CD14-positive monocyte (primary cell): ENCODE measurements around the gene CD300A. TPM values are rescaled to one million over a fixed set of nuclear protein-coding genes. Genes with fewer than 3 reads are reported as not detected.
A peak's percentile ranks its signal among the peaks of the same experiment; 100 is the strongest.

Experiments
- DNase-seq, 3 donors: peaks; one replicate each; pipeline ENCODE4 v3.0.0-alpha.2; 2011 to 2022
- H2AFZ ChIP-seq: 2 replicates; pipeline ENCODE4 v1.6.0; 2012; ENCODE audit warnings: mild to moderate bottlenecking, low read depth, low read length, inconsistent platforms; ENCODE audit not compliant: insufficient read depth, poor library complexity, severe bottlenecking
- H3K27ac ChIP-seq, 2 donors: 1 replicate in 1 of 2; 2 replicates in 1 of 2; pipeline ENCODE4 v1.5.1; 2012 to 2013; ENCODE audit warnings: low read length in 2 of 2, control low read depth in 1 of 2, inconsistent platforms in 1 of 2, low read depth in 1 of 2, mild to moderate bottlenecking in 1 of 2
- H3K27me3 ChIP-seq, 2 donors: one replicate each; pipeline versions ENCODE4 v1.6.0 to v1.6.1; 2011 to 2013; ENCODE audit warnings: low read length in 2 of 2; ENCODE audit not compliant: control insufficient read depth in 2 of 2, insufficient read depth in 2 of 2
- H3K36me3 ChIP-seq, 2 donors: replicated peaks in 1 of 2; 1 replicate in 1 of 2; 2 replicates in 1 of 2; pipeline versions ENCODE4 v1.5.1 to v1.6.1; 2012 to 2013; ENCODE audit warnings: low read length in 2 of 2, control low read depth in 1 of 2, inconsistent platforms in 1 of 2, mild to moderate bottlenecking in 1 of 2; ENCODE audit not compliant: insufficient read depth in 2 of 2, control insufficient read depth in 1 of 2
- H3K4me1 ChIP-seq, 2 donors: 1 replicate in 1 of 2; 2 replicates in 1 of 2; pipeline versions ENCODE4 v1.5.1 to v1.6.1; 2012 to 2013; ENCODE audit warnings: low read length in 2 of 2, control low read depth in 1 of 2, inconsistent platforms in 1 of 2, mild to moderate bottlenecking in 1 of 2, moderate library complexity in 1 of 2; ENCODE audit not compliant: insufficient read depth in 2 of 2, control insufficient read depth in 1 of 2
- H3K4me2 ChIP-seq: replicated peaks from 2 replicates; pipeline ENCODE3; 2012; ENCODE audit warnings: low read length, moderate library complexity, mild to moderate bottlenecking; ENCODE audit not compliant: poor library complexity, severe bottlenecking; ENCODE audit errors: extremely low read depth
- H3K4me3 ChIP-seq, 3 experiments: fragments of 200-600 bp in 1 of 3; sonication (generic) in 1 of 3; replicated peaks in 1 of 3; 1 replicate in 2 of 3; 2 replicates in 1 of 3; pipeline ENCODE4 v1.5.1; 2011 to 2013; ENCODE audit warnings: low read length in 3 of 3, mild to moderate bottlenecking in 3 of 3, control low read depth in 2 of 3, low read depth in 2 of 3, inconsistent platforms in 1 of 3, moderate library complexity in 1 of 3
- H3K79me2 ChIP-seq: 2 replicates; pipeline ENCODE4 v1.6.0; 2012; ENCODE audit warnings: mild to moderate bottlenecking, control low read depth, inconsistent platforms, low read length, moderate library complexity; ENCODE audit not compliant: insufficient read depth
- H3K9ac ChIP-seq: 2 replicates; pipeline ENCODE4 v1.6.0; 2017; ENCODE audit warnings: low read length, mild to moderate bottlenecking; ENCODE audit not compliant: insufficient read depth, poor library complexity, severe bottlenecking
- H3K9me3 ChIP-seq, 2 donors: replicated peaks in 1 of 2; 1 replicate in 1 of 2; 2 replicates in 1 of 2; pipeline versions ENCODE4 v1.5.1 to v1.6.1; 2012 to 2013; ENCODE audit warnings: low read length in 2 of 2, control low read depth in 1 of 2; ENCODE audit not compliant: control insufficient read depth in 1 of 2, insufficient read depth in 1 of 2
- H4K20me1 ChIP-seq: 2 replicates; pipeline ENCODE4 v1.6.0; 2012; ENCODE audit warnings: mild to moderate bottlenecking, low read length, control low read depth, moderate library complexity; ENCODE audit not compliant: insufficient read depth
- H3K27ac Mint-ChIP-seq, 7 donors: one replicate each; pipeline ENCODE4 v1.8.0; 2020; ENCODE audit warnings: mild to moderate bottlenecking in 7 of 7, mixed read lengths in 7 of 7, moderate library complexity in 6 of 7, inconsistent platforms in 2 of 7
- H3K27me3 Mint-ChIP-seq, 3 donors: one replicate each; pipeline ENCODE4 v1.8.0; 2021 to 2022; ENCODE audit warnings: low read depth in 3 of 3, mild to moderate bottlenecking in 3 of 3, mixed read lengths in 3 of 3, moderate library complexity in 3 of 3, inconsistent platforms in 1 of 3
- H3K36me3 Mint-ChIP-seq, 2 donors: one replicate each; pipeline ENCODE4 v1.8.0; 2020; ENCODE audit warnings: mixed read lengths in 2 of 2, inconsistent platforms in 1 of 2, mild to moderate bottlenecking in 1 of 2
- H3K4me1 Mint-ChIP-seq: one replicate; pipeline ENCODE4 v1.8.0; 2020; ENCODE audit warnings: mild to moderate bottlenecking, mixed read lengths
- H3K4me3 Mint-ChIP-seq, 2 donors: one replicate each; pipeline ENCODE4 v1.8.0; 2020; ENCODE audit warnings: mild to moderate bottlenecking in 2 of 2, mixed read lengths in 2 of 2, moderate library complexity in 1 of 2
- H3K9me3 Mint-ChIP-seq, 7 donors: one replicate each; pipeline ENCODE4 v1.8.0; 2020 to 2022; ENCODE audit warnings: mixed read lengths in 7 of 7, mild to moderate bottlenecking in 6 of 7, moderate library complexity in 6 of 7, inconsistent platforms in 2 of 7
- WGBS: methylation state at CpG from one replicate; pipeline ENCODE4 v1.1.5; 2013; ENCODE audit warnings: missing lambda C conversion rate; ENCODE audit not compliant: insufficient coverage; 5-methylcytosine and 5-hydroxymethylcytosine counted together
- intact Hi-C, 2 donors: fragments of 100-400 bp; cut with micrococcal nuclease; formaldehyde crosslinking; loops; one replicate each; pipeline versions ENCODE4 v1.15.0 to v1.15.1; 2023
- polyA plus RNA-seq, 3 donors: library from polyadenylated mRNA; depleted of rRNA in 1 of 3; unstranded in 2 of 3; stranded (reverse) in 1 of 3; fragments of 300-500 nt in 2 of 3; fragments of >200 nt in 1 of 3; fragmentation: Illumina TruSeq in 2 of 3; gene quantifications; 1 replicate in 2 of 3; 2 replicates in 1 of 3; pipeline ENCODE4 v1.2.3, GENCODE V29; 2012 to 2021
- TF ChIP-seq, protein P1 (sequence below): fragments of 200-600 bp; IDR thresholded peaks from one replicate; pipeline ENCODE4 v1.8.0; 2022; ENCODE audit warnings: antibody characterized with exemption, mild to moderate bottlenecking

CD300A gene
- polyA plus RNA-seq, 3 donors = 173 to 222 (median 212) TPM

DNA sequence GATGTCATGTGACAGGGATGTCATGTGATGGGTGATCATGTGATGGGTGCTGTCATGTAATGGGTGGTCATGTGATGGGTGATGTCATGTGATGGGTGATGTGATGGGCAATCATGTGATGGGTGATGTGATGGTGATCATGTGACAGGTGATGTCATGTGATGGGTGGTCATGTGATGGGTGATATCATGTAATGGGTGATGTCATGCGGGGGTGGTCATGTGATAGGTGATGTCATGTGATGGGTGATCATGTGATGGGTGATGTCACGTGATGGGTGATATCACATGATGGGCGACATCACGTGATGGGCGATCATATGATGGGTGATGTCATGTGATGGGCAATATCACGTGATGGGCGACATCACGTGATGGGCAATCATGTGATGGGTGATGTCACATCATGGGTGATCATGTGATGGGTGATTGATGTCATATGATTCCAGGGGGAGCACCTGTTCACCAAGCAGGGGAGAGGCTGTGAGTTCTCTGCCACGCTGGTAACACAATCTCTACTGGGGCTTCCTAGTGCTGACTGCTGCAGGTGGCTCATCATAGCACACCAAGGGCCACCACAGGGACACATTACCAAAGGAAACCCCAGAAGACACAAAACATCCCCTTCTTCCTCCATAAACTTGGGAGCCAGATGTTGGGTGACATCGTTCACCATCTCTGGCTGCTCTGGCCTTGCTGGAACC, 48.3 kb downstream of the CD300A start:
- Mint-ChIP-seq H3K27ac (peak overlapping the region; percentile 97 to 100 (median 99)), H3K36me3 (peaks cover 44 to 45% of the 10 kb centered on the region in 2 donors), H3K4me1 (peaks cover 48% of the 10 kb centered on the region), H3K4me3 (no peak overlapping the region), H3K9me3 (peaks cover 14 to 29% (median 22%) of the 10 kb centered on the region in 7 donors), H3K27me3 (peaks cover 0 to 20% (median 9%) of the 10 kb centered on the region in 3 donors)
- TF ChIP-seq, protein P1, sequence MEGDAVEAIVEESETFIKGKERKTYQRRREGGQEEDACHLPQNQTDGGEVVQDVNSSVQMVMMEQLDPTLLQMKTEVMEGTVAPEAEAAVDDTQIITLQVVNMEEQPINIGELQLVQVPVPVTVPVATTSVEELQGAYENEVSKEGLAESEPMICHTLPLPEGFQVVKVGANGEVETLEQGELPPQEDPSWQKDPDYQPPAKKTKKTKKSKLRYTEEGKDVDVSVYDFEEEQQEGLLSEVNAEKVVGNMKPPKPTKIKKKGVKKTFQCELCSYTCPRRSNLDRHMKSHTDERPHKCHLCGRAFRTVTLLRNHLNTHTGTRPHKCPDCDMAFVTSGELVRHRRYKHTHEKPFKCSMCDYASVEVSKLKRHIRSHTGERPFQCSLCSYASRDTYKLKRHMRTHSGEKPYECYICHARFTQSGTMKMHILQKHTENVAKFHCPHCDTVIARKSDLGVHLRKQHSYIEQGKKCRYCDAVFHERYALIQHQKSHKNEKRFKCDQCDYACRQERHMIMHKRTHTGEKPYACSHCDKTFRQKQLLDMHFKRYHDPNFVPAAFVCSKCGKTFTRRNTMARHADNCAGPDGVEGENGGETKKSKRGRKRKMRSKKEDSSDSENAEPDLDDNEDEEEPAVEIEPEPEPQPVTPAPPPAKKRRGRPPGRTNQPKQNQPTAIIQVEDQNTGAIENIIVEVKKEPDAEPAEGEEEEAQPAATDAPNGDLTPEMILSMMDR = no peak
- H3K4me1 ChIP-seq = peaks cover 28 to 44% of the 10 kb centered on the region in 2 donors
- intact Hi-C loops = loop anchor here (2.0 kb wide), 2 partner anchors 18 to 54 kb away; no protein-coding TSS in a partner anchor
- H2AFZ ChIP-seq = no peak overlapping the region
- H3K36me3 ChIP-seq = no peaks in the 10 kb centered on the region
- H3K27me3 ChIP-seq = no peaks in the 10 kb centered on the region
- DNase-seq = peak in 1 of 3 donors; percentile 86
- WGBS = 100% methylated on average over 9 of the region's 10 CpGs
- no peak overlapping the region for H3K4me2 ChIP-seq
- no peak overlapping the region for H3K4me3 ChIP-seq
- peaks cover 0 to 5% of the 10 kb centered on the region in 2 donors for H3K9me3 ChIP-seq
- H3K27ac ChIP-seq = peak overlapping the region; percentile 77 to 97
- H4K20me1 ChIP-seq = no peaks in the 10 kb centered on the region
- H3K79me2 ChIP-seq = peaks cover 3% of the 10 kb centered on the region
- no peak overlapping the region for H3K9ac ChIP-seq

DNA sequence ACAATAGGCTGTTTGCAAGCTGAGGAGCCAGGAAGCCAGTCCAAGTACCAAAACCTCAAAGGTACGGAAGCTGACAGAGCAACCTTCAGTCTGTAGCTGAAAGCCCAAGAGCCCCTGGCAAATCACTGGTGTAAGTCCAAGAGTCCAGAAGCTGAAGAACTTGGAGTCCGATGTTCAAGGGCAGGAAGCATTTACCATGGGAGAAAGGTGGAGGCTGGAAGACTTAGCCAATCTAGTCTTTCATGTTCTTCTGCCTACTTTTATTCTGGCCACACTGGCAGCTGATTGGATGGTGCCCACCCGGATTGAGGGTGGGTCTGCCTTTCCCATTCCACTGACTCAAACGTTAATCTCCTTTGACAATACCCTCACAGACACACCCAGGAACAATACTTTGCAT, 49.5 kb downstream of the CD300A start:
- Mint-ChIP-seq H3K27me3 (peaks cover 0 to 20% (median 9%) of the 10 kb centered on the region in 3 donors), H3K9me3 (peaks cover 14 to 30% (median 22%) of the 10 kb centered on the region in 7 donors), H3K4me3 (no peak overlapping the region), H3K36me3 (peaks cover 48 to 49% of the 10 kb centered on the region in 2 donors), H3K27ac (peak overlapping the region in 4 of 7 donors; percentile 2 to 99 (median 66)), H3K4me1 (peaks cover 60% of the 10 kb centered on the region)
- Histone ChIP-seq H4K20me1 (no peaks in the 10 kb centered on the region), H3K27ac (no peak overlapping the region), H2AFZ (no peak overlapping the region), H3K4me1 (peaks cover 40 to 55% of the 10 kb centered on the region in 2 donors), H3K79me2 (peaks cover 3% of the 10 kb centered on the region), H3K36me3 (no peaks in the 10 kb centered on the region), H3K4me3 (no peak overlapping the region), H3K9ac (no peak overlapping the region), H3K9me3 (peaks cover 0 to 5% of the 10 kb centered on the region in 2 donors), H3K27me3 (no peaks in the 10 kb centered on the region), H3K4me2 (no peak overlapping the region)
- intact Hi-C loops = loop anchor here (2.0 kb wide), 2 partner anchors 17 to 53 kb away; no protein-coding TSS in a partner anchor
- DNase-seq = no peak
- WGBS = 92% methylated on average over 3 of the region's 4 CpGs
- TF ChIP-seq, protein P1 = no peak
